GM18909 (cell line): Measurements from ENCODE around the gene EEPD1.
"Not testable (repeated sequence)": the region's sequence is repeated elsewhere in the genome, so short reads cannot be mapped to it uniquely, and the experiment has no call there.

Experiments used
- ATAC-seq: cut with Tn5 transposase; IDR thresholded peaks from one replicate; pipeline ENCODE4 v1.9.1; 2021; ENCODE audit warnings: mild to moderate bottlenecking; ENCODE audit not compliant: unreplicated experiment, poor library complexity

EEPD1 gene

GRCh38 chr7:36152756-36153570 is at the start of gene EEPD1:
EEPD1 (plus strand) TSS chr7:36153254; CDS start chr7:36154325, 1,071 bp downstream.
- peak; percentile 98 for ATAC-seq

GRCh38 chr7:36103837-36104561 is 49.1 kb upstream of the EEPD1 start:
- ATAC-seq: no peak

DNA sequence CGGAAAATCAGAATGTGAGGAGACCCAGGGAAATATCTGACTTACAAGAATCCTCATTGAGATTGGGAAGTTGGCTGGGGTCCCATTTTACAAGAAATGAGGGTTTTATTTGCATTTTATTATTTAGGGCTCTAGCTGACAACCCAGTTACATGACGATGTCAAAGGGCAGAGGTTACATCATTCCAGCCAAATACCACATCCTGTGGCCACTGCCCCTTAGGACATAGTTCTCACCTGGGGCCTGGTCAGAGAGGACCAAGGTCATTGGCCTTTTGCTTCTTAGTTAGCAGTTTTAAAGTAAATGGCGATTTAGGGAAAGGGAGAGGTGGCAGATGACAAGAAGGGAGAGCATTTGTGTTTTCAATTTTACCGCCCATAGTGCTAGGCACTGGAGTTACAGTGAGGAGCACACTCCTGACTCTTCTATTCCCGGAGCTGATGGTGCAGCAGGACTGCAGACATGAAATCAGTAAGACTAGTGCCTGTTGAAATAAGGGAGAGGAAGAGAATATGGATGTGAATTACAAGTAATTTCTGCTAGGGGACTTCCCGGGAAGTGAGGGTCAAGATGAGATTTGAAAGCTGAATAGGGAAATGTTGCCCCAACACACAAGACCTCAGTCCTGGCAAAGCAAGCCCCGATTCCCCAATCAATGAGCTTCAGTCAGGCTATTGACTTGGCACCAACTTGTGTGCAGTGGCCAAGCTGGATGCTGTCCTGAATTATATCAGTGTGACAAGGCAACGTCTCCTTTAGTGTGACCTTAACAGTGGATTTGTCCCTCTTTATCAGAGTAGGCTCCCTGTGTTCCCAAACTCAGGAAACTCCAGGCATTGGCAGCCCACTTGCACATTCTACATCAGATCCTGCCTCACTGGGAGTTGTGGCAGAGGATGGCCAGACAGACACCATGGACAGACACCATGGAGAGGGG is 45.8 kb upstream of the EEPD1 start:
- ATAC-seq: not testable (repeated sequence)

GRCh38 chr7:36107926-36108631 is 45.0 kb upstream of the EEPD1 start:
- no peak for ATAC-seq

DNA sequence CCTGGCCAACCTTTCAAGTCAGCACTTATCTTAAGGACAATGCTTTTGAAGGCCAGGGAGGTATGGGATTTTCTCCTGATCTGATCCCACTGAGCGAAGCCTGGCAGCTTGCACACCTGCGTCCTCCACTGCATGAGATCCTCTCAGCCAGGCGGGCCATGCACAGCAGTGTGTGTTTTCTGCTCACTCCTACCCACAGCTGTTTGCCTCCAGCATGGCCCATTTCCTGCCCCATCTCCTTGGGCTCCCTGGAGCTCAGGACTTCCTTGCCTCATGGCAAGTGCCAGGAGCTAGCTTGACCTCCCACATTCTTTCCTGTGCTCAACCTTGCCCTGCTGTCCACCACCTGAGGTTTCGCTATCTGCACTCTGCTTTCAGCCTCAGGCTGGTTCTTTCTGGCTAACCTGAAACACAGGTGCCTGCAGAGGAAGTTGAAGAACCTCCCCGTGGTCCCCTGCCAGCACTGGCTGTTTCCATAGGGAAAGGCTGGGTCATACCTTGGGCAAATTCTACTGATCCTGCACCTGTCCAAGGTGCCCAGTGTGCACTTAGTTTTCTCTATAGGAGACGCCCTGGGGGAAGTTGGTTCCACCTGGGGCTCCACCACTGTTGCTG is 43.9 kb upstream of the EEPD1 start:
- ATAC-seq: no peak

DNA sequence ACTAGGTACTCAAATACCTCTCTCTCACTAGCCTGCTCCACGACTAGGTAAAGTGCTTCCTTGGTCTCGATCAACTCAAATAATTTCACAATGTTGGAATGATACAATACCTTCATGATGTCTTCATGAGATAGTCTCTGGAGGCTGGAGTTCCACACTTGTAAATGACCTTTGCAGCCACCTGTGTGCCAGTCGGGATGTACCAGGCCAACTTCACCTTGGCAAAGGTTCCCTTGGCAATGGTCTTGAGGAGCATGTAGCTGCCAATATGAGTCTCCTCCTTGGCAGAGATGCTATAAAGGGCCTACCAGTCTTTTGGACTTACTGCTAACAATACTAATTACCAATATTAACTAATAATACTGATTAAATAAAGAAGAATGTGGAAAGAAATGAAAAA is 42.5 kb upstream of the EEPD1 start:
- no peak for ATAC-seq

DNA sequence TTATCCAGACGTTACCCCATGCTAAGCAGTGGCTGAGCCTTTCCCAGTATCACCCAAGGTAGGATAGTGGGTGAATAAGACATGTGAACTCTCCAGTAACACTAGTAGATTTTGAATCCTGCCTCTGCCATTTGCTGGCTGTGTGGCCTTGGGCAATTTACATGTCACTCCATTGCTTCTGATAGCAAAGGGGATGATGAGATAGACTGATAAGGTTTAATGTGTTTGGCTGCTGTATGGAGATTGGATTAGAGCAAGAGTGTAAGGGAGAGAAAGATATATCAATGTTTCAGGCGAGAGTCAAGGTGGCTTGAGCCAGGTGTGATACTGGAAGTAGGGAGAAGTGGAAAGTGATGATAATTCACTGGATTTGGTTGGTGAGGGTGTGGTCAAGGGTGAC is 40.1 kb upstream of the EEPD1 start:
- no peak for ATAC-seq

DNA sequence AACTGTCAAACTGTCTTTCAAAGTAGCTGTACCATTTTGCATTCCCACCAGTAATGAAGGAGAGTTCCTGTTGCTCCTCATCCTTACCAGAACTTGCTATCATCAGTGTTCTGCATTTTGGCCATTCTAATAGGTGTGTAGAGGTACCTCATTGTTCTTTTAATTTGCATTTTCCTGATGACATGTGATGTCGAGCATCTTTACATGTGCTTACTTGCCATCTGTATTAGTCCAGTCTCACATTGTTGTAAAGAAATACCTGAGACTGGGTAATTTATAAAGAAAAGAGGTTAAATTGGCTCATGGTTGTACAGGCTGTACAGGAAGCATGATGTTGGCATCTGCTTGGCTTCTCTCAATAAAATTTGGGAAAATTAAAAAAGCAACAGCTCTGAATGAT is 38.7 kb upstream of the EEPD1 start:
- ATAC-seq: no peak

DNA sequence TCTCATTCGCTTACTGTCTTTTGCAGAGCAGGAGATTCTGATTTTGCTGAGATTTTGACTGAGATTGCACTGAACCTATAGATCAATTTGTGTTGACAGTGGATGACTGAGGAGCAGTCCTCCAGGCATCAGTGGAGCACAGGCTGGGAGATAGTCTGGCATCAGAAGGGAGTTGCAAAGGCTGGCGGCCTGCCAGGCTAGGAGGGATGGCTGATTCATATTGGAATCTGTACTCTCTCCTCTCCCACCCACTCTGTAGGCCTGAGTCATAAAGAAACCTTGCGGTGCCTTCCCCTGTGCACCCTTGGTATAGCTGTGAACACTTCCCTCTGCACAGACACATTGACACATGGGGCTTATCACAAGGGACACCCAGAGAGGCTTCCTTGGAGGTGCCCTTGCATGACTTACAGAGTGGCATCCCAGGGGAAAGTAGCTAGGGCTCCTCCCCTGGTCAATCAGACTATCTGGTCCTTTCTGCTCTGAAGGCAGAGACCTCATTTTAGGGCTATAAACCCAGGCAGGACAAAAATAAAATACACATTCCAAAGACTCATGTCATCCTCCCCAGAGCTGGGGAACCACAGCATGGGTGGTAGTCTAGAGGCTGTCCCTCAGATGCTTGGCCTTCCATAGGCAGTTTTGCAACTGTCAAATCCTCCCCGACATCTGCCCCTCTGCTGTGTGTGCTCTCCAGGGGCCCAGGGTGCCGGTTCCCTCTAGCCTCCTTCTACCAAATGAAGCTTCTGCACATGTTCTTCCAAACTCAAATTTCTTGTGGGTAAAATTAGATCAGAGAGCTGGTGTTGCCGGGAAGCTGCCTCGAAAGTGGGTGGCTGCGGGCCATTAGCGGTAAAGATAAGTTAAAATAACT is 37.4 kb upstream of the EEPD1 start:
- peak; percentile 99 for ATAC-seq

GRCh38 chr7:36116347-36117202 is 36.5 kb upstream of the EEPD1 start:
- no peak for ATAC-seq

GRCh38 chr7:36117203-36117840 is 35.7 kb upstream of the EEPD1 start:
- no peak for ATAC-seq

- no peak for ATAC-seq
Observed at GRCh38 chr7:36118344-36118743, 34.7 kb upstream of the EEPD1 start.

DNA sequence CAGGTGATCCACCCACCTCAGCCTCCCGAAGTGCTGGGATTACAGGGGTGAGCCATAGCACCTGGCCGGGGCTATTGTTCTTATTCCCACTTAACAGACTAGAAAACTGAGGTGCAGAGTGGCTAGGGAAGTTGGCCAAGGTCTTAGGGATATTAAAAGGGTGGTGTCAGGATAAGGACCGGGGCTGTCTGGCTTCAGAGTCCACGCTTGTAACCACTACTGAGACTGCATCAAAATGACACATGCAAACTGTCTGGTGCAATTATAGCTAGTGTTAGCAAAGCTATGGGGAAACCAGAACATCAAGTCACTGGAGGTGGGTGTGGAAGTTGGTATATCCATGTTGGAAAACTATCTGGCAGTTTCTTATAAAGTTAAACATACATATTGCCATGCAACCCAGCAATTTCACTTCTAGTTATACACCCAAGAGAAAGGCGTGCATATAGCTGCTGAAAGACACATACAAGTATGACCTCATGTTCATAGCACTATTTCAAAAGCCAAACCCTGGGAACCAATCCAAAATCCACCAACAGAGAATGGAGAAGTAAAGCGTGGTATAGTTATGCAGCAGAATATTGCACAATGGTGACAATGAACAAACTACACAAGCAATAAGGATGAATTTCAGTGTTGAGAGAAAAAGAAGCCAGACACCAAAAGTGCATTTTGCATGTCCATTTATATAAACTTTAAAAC is 33.9 kb upstream of the EEPD1 start:
- ATAC-seq: no peak

GRCh38 chr7:36119983-36120646 is 32.9 kb upstream of the EEPD1 start:
- ATAC-seq: not testable (repeated sequence)

GRCh38 chr7:36125630-36126029 is 27.4 kb upstream of the EEPD1 start:
- ATAC-seq: not testable (repeated sequence)

DNA sequence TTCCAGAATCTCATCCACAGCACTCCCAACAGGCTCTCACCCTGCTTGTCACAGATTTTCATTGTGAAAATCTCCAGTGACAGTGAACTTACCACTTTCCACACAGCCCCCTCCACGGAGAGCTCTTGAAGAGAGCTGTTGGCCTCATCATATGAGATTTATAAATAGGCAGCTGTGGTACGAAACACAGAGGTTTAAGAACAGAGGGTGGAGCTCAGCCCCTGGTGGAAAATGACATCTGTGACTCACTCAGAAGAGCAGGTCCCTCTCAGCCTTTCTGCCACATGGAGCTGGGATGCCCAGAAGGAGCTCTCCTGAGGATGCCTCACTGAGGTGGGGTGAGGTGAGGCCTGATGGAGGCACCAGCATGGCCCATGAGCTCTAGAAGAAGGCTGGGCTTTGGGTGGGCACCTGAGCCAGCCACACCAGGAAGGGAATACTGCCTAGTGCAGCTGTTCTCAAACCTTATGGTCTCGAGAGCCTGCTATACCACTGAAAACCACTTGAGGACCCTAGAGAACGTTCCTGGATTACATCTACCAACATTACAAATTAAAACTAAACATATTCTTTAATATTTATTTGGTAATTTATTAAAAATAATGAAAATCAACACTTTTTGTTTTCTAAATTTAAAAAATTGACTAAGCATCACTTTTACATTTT is 25.8 kb upstream of the EEPD1 start:
- peak; percentile 57 for ATAC-seq
